ENCODE results near the gene LRRC74B.

LRRC74B gene

DNA sequence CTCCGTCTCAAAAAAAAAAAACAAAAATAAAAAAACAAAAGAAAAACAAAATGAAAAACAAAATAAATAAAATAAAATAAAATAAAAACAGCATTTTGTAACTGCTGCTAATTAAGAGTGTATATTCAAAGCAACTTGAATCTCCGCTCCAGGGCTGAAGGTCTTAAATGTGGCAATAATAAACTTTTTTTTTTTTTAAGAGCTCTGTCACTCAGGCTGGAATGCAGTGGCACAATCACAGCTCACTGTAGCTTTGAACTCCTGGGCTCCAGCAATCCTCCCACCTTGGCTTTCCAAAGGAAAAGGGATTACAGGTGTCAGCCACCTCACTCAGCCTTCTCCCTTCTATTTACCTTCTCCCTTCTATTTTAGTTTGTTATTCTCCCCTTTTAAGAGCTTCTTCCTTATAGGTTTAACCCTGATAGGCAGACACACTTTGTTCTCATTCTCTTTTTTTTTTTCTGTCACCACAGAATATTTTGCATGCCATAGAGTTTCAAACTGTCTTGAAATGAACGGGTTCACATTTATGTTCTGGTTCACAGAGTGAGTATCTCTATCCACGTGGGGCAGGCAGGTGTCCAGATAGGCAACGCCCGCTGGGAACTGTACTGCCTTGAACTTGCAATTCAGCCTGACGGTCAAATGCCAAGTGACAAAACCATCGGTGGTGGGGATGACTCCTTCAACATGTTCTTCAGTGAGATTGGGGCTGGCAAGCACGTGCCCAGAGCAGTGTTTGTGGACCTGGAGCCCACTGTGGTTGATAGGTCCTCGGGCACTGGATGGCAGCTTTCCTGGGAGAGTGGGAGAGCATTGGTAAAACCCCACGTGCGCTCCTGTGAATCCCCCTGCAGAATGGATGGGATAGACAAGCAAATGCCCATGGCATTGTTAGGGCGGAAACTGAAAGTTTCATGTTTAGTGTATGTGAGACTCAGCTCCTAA is 19.4 kb downstream of the LRRC74B start:
- Histone ChIP-seq H2AFZ (ENCODE audit: low read depth) (no peak overlapping the region), H3K36me3 (ENCODE audit: insufficient read depth) (no peaks in the 10 kb centered on the region), H3K79me2 (ENCODE audit: insufficient read depth, low read depth) (no peaks in the 10 kb centered on the region), H3K4me3 (IDR thresholded peaks at IDR 0.05; ENCODE audit: insufficient read depth, low read depth, low read length) (no peak overlapping the region), H3K4me1 (ENCODE audit: low read depth, poor library complexity, severe bottlenecking) (no peaks in the 10 kb centered on the region), H4K20me1 (ENCODE audit: insufficient read depth) (no peaks in the 10 kb centered on the region), H3K4me2 (no peak overlapping the region), H3K9ac (no peak overlapping the region), H3K27ac (no peak overlapping the region), H3K27me3 (ENCODE audit: insufficient read depth, low read depth) (no peaks in the 10 kb centered on the region)
- TF ChIP-seq, protein P1, sequence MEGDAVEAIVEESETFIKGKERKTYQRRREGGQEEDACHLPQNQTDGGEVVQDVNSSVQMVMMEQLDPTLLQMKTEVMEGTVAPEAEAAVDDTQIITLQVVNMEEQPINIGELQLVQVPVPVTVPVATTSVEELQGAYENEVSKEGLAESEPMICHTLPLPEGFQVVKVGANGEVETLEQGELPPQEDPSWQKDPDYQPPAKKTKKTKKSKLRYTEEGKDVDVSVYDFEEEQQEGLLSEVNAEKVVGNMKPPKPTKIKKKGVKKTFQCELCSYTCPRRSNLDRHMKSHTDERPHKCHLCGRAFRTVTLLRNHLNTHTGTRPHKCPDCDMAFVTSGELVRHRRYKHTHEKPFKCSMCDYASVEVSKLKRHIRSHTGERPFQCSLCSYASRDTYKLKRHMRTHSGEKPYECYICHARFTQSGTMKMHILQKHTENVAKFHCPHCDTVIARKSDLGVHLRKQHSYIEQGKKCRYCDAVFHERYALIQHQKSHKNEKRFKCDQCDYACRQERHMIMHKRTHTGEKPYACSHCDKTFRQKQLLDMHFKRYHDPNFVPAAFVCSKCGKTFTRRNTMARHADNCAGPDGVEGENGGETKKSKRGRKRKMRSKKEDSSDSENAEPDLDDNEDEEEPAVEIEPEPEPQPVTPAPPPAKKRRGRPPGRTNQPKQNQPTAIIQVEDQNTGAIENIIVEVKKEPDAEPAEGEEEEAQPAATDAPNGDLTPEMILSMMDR (conservative IDR thresholded peaks at IDR 0.05; ENCODE audit: low read depth, low read length) = no peak

DNA sequence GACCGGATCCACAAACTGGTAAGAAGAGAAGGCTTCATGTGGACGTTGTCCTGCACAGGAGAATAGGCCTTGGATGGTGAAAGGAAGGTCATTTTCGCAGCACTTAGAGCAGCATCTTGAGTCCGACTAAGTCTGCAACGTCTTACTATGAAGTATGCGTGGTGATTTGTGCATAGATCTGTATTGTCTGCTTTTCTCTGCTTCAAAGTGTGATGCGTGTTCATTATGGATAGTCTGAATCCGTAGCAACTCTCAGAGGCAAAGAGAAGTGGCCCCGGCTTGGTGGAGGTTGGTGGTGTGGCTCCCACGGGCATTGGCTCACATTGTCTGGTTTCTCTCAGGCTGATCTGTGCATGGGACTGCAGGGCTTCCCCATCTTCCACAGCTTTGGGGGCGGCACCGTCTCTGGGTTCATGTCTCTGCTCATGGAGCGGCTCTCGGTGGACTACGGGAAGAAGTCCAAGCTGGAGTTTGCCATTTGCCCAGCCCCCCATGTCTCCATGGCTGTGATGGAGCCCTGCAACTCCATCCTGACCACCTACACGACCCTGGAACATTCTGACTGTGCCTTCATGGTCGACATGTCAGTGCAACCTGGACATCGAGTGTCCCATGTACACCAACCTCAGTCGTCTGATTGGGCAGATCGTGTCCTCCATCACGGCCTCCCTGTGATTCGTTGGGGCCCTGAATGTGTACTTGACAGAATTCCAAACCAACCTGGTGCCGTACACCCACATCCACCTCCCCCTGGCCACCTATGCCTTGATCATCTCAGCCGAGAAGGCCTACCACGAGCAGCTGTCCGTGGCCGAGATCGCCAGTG is 21.5 kb downstream of the LRRC74B start:
- TF ChIP-seq, protein P1 (conservative IDR thresholded peaks at IDR 0.05; ENCODE audit: low read depth, low read length) = no peak
- no peak overlapping the region for H3K9ac ChIP-seq
- H3K4me2 ChIP-seq = no peak overlapping the region
- no peak overlapping the region for H3K27ac ChIP-seq
- H3K4me1 ChIP-seq (ENCODE audit: low read depth, poor library complexity, severe bottlenecking) = no peaks in the 10 kb centered on the region
- H3K27me3 ChIP-seq (ENCODE audit: insufficient read depth, low read depth) = no peaks in the 10 kb centered on the region
- H3K79me2 ChIP-seq (ENCODE audit: insufficient read depth, low read depth) = no peaks in the 10 kb centered on the region
- no peak overlapping the region for H3K4me3 ChIP-seq (IDR thresholded peaks at IDR 0.05; ENCODE audit: insufficient read depth, low read depth, low read length)
- H4K20me1 ChIP-seq (ENCODE audit: insufficient read depth) = no peaks in the 10 kb centered on the region
- H2AFZ ChIP-seq (ENCODE audit: low read depth) = no peak overlapping the region
- no peaks in the 10 kb centered on the region for H3K36me3 ChIP-seq (ENCODE audit: insufficient read depth)

DNA sequence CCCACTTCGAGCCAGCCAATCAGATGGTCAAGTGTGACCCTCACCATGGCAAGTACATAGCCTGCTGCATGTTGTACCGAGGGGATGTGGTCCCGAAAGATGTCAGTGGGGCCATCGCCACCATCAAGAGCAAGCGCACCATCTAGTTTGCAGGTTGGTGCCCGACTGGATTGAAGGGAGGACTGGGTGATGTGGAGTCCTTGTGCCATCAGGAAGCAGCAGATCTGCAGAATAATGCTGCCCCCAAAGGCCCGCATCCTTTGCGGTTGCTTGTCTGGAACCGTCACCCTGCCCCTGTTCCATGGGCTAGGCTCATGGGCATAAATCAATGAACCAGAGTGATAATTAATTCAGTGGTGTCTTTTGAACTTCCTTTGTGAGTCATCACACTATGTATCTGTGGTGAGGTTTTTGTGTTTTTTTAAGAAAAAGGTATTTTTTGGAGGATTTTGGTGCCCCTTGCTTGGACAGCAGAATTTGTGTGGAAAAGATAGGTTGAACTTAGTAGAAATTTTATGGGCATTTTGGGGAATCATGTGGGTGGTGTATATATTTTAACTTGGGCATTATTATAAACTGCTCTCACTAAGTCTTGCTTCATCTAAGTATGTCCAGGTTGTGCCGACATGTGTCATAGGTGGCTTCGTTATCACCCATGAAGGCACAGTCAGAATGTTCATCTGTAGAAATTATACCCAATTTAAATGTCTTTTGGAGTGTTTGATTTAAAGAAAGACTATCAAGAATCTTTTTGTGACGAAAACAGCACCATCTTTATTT is 22.3 kb downstream of the LRRC74B start:
- Histone ChIP-seq H3K4me2 (no peak overlapping the region), H3K9ac (no peak overlapping the region), H2AFZ (ENCODE audit: low read depth) (no peak overlapping the region), H3K4me3 (IDR thresholded peaks at IDR 0.05; ENCODE audit: insufficient read depth, low read depth, low read length) (no peak overlapping the region), H3K27me3 (ENCODE audit: insufficient read depth, low read depth) (no peaks in the 10 kb centered on the region), H4K20me1 (ENCODE audit: insufficient read depth) (no peaks in the 10 kb centered on the region), H3K4me1 (ENCODE audit: low read depth, poor library complexity, severe bottlenecking) (no peaks in the 10 kb centered on the region), H3K79me2 (ENCODE audit: insufficient read depth, low read depth) (no peaks in the 10 kb centered on the region), H3K27ac (no peak overlapping the region), H3K36me3 (ENCODE audit: insufficient read depth) (no peaks in the 10 kb centered on the region)
- TF ChIP-seq, protein P1 (conservative IDR thresholded peaks at IDR 0.05; ENCODE audit: low read depth, low read length) = no peak

DNA sequence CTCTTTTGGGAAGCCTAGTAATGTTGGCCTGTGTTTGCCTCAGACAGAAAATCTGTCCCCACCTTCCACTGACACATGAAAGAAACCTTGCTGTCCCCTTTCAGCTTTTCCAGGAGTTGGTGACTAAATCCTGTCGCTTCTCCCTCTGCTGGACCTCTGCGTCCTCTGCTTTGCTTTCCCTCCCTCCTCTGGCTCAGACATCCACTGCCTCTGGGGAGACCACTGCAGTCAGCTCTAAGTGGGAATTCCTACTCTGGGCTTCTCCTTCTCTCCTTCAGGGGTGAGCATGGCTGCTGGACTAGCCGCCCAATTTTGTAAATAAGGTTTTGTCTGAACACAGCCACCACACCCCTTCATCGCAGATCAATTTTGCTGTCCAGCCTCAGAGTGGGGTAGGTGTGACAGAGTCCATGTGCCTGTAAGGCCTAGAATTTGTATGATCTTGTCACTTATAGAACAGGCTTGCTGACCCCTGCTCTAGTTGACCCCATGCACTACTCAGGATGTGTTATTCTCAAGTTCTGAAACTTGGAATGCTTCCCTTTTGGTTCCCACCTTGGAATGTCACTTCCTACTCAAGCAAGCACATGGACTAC is 23.0 kb downstream of the LRRC74B start:
- Histone ChIP-seq H2AFZ (ENCODE audit: low read depth) (no peak overlapping the region), H3K36me3 (ENCODE audit: insufficient read depth) (no peaks in the 10 kb centered on the region), H3K4me3 (IDR thresholded peaks at IDR 0.05; ENCODE audit: insufficient read depth, low read depth, low read length) (no peak overlapping the region), H3K27ac (no peak overlapping the region), H3K27me3 (ENCODE audit: insufficient read depth, low read depth) (no peaks in the 10 kb centered on the region), H3K4me1 (ENCODE audit: low read depth, poor library complexity, severe bottlenecking) (no peaks in the 10 kb centered on the region), H3K79me2 (ENCODE audit: insufficient read depth, low read depth) (no peaks in the 10 kb centered on the region), H4K20me1 (ENCODE audit: insufficient read depth) (no peaks in the 10 kb centered on the region), H3K4me2 (no peak overlapping the region), H3K9ac (no peak overlapping the region)
- TF ChIP-seq, protein P1 (conservative IDR thresholded peaks at IDR 0.05; ENCODE audit: low read depth, low read length) = no peak
